Endothelial cell of umbilical vein (primary cell): ENCODE results near the gene PIM3. TPM values are rescaled to one million over a fixed set of nuclear protein-coding genes. Genes with fewer than 3 reads are reported as not detected.

Experiments used
- BruUV-seq: library from RNA; stranded (reverse); fragments of 400-500 nt; replicated peaks from 2 replicates; lab custom pipeline; 2021; lab: Mats Ljungman, UMichigan
- CTCF ChIA-PET: fragments of 300-600, 350-600 bp; sonication (Branson Sonifier 250); formaldehyde crosslinking; loops from one replicate; lab custom pipeline; 2021; ENCODE audit warnings: antibody characterized with exemption, inconsistent platforms; lab: Charles Lee
- POLR2A ChIA-PET: fragments of 300-600, 350-600 bp; sonication (Branson Sonifier 250); formaldehyde crosslinking; loops from one replicate; lab custom pipeline; 2021; ENCODE audit warnings: antibody characterized with exemption, inconsistent platforms; lab: Charles Lee
- DNase-seq: peaks from one replicate; pipeline ENCODE4 v3.0.0-alpha.2; 2011; ENCODE audit warnings: low read depth, low spot score
- FAIRE-seq: peaks from 2 replicates; lab custom pipeline; 2011; peaks lifted over from hg19 to GRCh38; lab: Jason Lieb, UNC
- H2AFZ ChIP-seq: 2 replicates; pipeline ENCODE4 v1.6.0; 2012; ENCODE audit warnings: low read depth, low read length, control low read depth, inconsistent platforms
- H3K27ac ChIP-seq: 2 replicates; pipeline ENCODE4 v1.5.1; 2011; ENCODE audit warnings: low read depth, mild to moderate bottlenecking, control low read depth, low read length, moderate library complexity; ENCODE audit not compliant: insufficient read depth
- H3K27me3 ChIP-seq, 2 experiments: 2 replicates each; pipeline versions ENCODE4 v1.6.0 to v1.6.1; 2011; ENCODE audit warnings: low read length in 2 of 2, mixed read lengths in 1 of 2; ENCODE audit not compliant: control insufficient read depth in 2 of 2, insufficient read depth in 2 of 2
- H3K36me3 ChIP-seq, 2 experiments: 2 replicates in 1 of 2; 3 replicates in 1 of 2; pipeline ENCODE4 v1.5.1; 2011; ENCODE audit warnings: low read length in 2 of 2, mild to moderate bottlenecking in 1 of 2, moderate library complexity in 1 of 2; ENCODE audit not compliant: control insufficient read depth in 2 of 2, insufficient read depth in 2 of 2; ENCODE audit errors: extremely low read depth in 1 of 2
- H3K4me1 ChIP-seq: 3 replicates; pipeline ENCODE4 v1.5.1; 2011; ENCODE audit warnings: mild to moderate bottlenecking, low read length; ENCODE audit not compliant: control insufficient read depth, insufficient read depth; ENCODE audit errors: extremely low read depth
- H3K4me2 ChIP-seq: 2 replicates; pipeline ENCODE4 v1.6.1; 2011; ENCODE audit warnings: low read length, control low read depth, mixed read lengths; ENCODE audit not compliant: insufficient read depth
- H3K4me3 ChIP-seq, 3 experiments: fragments of 200-600 bp in 1 of 3; sonication (generic), shearing (Covaris generic) in 1 of 3; replicated peaks in 1 of 3; 2 replicates each; pipeline ENCODE4 v1.5.1; 2011 to 2016; ENCODE audit warnings: control low read depth in 3 of 3, low read length in 3 of 3, mild to moderate bottlenecking in 2 of 3, inconsistent platforms in 1 of 3, low read depth in 1 of 3, moderate library complexity in 1 of 3; ENCODE audit not compliant: insufficient read depth in 1 of 3
- H3K79me2 ChIP-seq: 2 replicates; pipeline ENCODE4 v1.6.0; 2012; ENCODE audit warnings: low read length, inconsistent platforms; ENCODE audit not compliant: control insufficient read depth, insufficient read depth
- H3K9ac ChIP-seq: replicated peaks from 2 replicates; pipeline ENCODE3; 2011; ENCODE audit warnings: low read length, control low read depth; ENCODE audit not compliant: insufficient read depth; ENCODE audit errors: extremely low read depth
- H3K9me1 ChIP-seq: replicated peaks from 3 replicates; pipeline ENCODE4 v1.6.0; 2011; ENCODE audit warnings: mild to moderate bottlenecking, low read length; ENCODE audit not compliant: control insufficient read depth, insufficient read depth; ENCODE audit errors: extremely low read depth
- H3K9me3 ChIP-seq: replicated peaks from 2 replicates; pipeline ENCODE4 v1.5.1; 2012; ENCODE audit warnings: low read length, inconsistent platforms; ENCODE audit not compliant: control insufficient read depth, insufficient read depth
- H4K20me1 ChIP-seq: replicated peaks from 2 replicates; pipeline ENCODE3; 2011; ENCODE audit warnings: mild to moderate bottlenecking, low read length; ENCODE audit not compliant: control insufficient read depth, insufficient read depth; ENCODE audit errors: extremely low read depth
- EZH2 ChIP-seq: IDR thresholded peaks from 2 replicates; pipeline ENCODE4 v1.6.1; 2012; ENCODE audit warnings: borderline replicate concordance, low read depth, mild to moderate bottlenecking, moderate library complexity, low read length, inconsistent platforms; ENCODE audit not compliant: severe bottlenecking
- FOS ChIP-seq: IDR thresholded peaks from 2 replicates; pipeline ENCODE4 v1.6.1; 2011; ENCODE audit warnings: mild to moderate bottlenecking, low read length, moderate library complexity, borderline replicate concordance; ENCODE audit not compliant: insufficient read depth
- GATA2 ChIP-seq: IDR thresholded peaks from 2 replicates; pipeline ENCODE4 v1.7.0; 2011; ENCODE audit warnings: low read depth, mild to moderate bottlenecking, moderate library complexity, mixed read lengths, low read length; ENCODE audit not compliant: insufficient read length, insufficient read depth
- JUN ChIP-seq: IDR thresholded peaks from 2 replicates; pipeline ENCODE4 v1.6.1; 2011; ENCODE audit warnings: borderline replicate concordance, low read depth; ENCODE audit not compliant: insufficient read length, insufficient read depth
- MYC ChIP-seq: IDR thresholded peaks from one replicate; pipeline ENCODE4 v1.6.1; 2011; ENCODE audit warnings: mild to moderate bottlenecking, low read depth, low read length
- POLR2A ChIP-seq: IDR thresholded peaks from 2 replicates; pipeline ENCODE4 v1.6.1; 2012; ENCODE audit warnings: low read depth, mild to moderate bottlenecking, control low read depth, low read length
- POLR2AphosphoS5 ChIP-seq: IDR thresholded peaks from 2 replicates; pipeline ENCODE4 v1.6.1; 2012; ENCODE audit warnings: low read depth, mild to moderate bottlenecking, control low read depth, low read length, moderate library complexity; ENCODE audit not compliant: insufficient read depth
- dilution Hi-C: fragments of 300-500 bp; cut with MboI; formaldehyde crosslinking; loops from one replicate; pipeline ENCODE4 v1.15.0; 2019; ENCODE audit warnings: low sequenced_read_pairs; ENCODE audit not compliant: extremely low pct_ligation_motif_present
- intact Hi-C: fragments of 100-400 bp; cut with micrococcal nuclease; formaldehyde crosslinking; loops from one replicate; pipeline ENCODE4 v1.10.0; 2022
- polyA plus RNA-seq, 4 experiments: library from polyadenylated mRNA; depleted of rRNA in 3 of 4; stranded (reverse) in 3 of 4; unstranded in 1 of 4; fragments of >200 nt; gene quantifications; 2 replicates each; pipeline versions ENCODE4 v1.2.1 to v1.2.3, GENCODE V29; 2011 to 2012; ENCODE audit warnings: missing spikeins in 1 of 4
- total RNA-seq: library from RNA; stranded (reverse); gene quantifications from 2 replicates; pipeline ENCODE4 v1.2.3, GENCODE V29; 2021
- TF ChIP-seq, protein P1 (sequence below): IDR thresholded peaks from 2 replicates; pipeline ENCODE4 v1.6.1; 2011; ENCODE audit not compliant: insufficient read depth, insufficient read length
- TF ChIP-seq, protein P2 (sequence below), 2 donors: IDR thresholded peaks; 1 replicate in 1 of 2; 2 replicates in 1 of 2; pipeline ENCODE4 v1.5.1; 2011; ENCODE audit warnings: low read length in 2 of 2, mild to moderate bottlenecking in 2 of 2, moderate library complexity in 2 of 2, control low read depth in 1 of 2, inconsistent platforms in 1 of 2, low read depth in 1 of 2; ENCODE audit not compliant: insufficient read depth in 1 of 2; ENCODE audit errors: extremely low read depth in 1 of 2

The PIM3 gene
- total and polyA plus RNA-seq, 2 donors (not counting 3 experiments of a cell fraction or from before 2014, with no cell fraction given): 131 to 185 TPM

DNA sequence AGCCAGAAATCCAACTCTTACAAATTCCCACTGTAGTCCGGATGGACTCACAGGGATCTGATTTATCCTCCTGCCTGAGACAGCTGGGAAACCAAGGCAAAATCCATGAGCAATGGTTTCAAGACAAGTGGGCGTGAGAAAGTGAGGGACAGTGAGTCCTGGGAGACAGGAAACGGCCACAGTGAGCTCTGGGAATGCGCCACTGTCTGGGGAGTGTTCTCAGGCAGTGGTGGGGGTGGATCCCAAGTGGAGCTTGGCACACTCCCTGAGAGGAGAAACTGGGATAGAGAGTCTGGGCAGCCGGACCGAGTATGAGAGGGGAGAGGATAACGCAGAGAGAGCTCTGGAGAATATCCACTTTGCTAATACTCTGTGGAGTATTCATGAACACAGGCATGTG is 42.2 kb downstream of the PIM3 start:
- intact Hi-C loops (no loop called here), dilution Hi-C loops (no loop called here)
- ChIA-PET CTCF (interaction anchor here (1.1 to 1.2 kb wide), 3 partner anchors 9 to 113 kb away, joined by 3 to 4 read pairs (median 3); no protein-coding TSS in a partner anchor), POLR2A (no interaction called here)
- FAIRE-seq: no peak
- DNase-seq: no peak
- Histone ChIP-seq H3K27me3 (peaks cover 0 to 2% of the 10 kb centered on the region in 2 experiments), H3K36me3 (no peaks in the 10 kb centered on the region), H3K4me1 (no peaks in the 10 kb centered on the region), H3K27ac (no peak overlapping the region), H3K79me2 (no peaks in the 10 kb centered on the region), H3K4me3 (no peak overlapping the region), H3K9ac (no peak overlapping the region), H3K9me3 (no peaks in the 10 kb centered on the region), H2AFZ (no peak overlapping the region), H3K9me1 (no peaks in the 10 kb centered on the region), H3K4me2 (no peak overlapping the region), H4K20me1 (no peaks in the 10 kb centered on the region)
- TF ChIP-seq GATA2: no peak
- no peak for TF ChIP-seq MYC
- TF ChIP-seq POLR2AphosphoS5: no peak
- no peak for TF ChIP-seq JUN
- no peak for TF ChIP-seq EZH2
- no peak for TF ChIP-seq POLR2A
- TF ChIP-seq, protein P1, sequence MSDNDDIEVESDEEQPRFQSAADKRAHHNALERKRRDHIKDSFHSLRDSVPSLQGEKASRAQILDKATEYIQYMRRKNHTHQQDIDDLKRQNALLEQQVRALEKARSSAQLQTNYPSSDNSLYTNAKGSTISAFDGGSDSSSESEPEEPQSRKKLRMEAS: no peak
- TF ChIP-seq, protein P2, sequence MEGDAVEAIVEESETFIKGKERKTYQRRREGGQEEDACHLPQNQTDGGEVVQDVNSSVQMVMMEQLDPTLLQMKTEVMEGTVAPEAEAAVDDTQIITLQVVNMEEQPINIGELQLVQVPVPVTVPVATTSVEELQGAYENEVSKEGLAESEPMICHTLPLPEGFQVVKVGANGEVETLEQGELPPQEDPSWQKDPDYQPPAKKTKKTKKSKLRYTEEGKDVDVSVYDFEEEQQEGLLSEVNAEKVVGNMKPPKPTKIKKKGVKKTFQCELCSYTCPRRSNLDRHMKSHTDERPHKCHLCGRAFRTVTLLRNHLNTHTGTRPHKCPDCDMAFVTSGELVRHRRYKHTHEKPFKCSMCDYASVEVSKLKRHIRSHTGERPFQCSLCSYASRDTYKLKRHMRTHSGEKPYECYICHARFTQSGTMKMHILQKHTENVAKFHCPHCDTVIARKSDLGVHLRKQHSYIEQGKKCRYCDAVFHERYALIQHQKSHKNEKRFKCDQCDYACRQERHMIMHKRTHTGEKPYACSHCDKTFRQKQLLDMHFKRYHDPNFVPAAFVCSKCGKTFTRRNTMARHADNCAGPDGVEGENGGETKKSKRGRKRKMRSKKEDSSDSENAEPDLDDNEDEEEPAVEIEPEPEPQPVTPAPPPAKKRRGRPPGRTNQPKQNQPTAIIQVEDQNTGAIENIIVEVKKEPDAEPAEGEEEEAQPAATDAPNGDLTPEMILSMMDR (IDR thresholded peaks at IDR 0.05; ENCODE audit: extremely low read depth in 1 of 2, insufficient read depth in 1 of 2, low read depth in 1 of 2, low read length in 2 of 2): no peak
- TF ChIP-seq FOS: no peak
- no TSS peak for BruUV-seq
